Measurements from ENCODE around the gene CNIH3. TPM values are rescaled to one million over a fixed set of nuclear protein-coding genes. Genes with fewer than 3 reads are reported as not detected.

CNIH3 gene
- total and polyA plus RNA-seq, 2 of the 4 experiments (the other 2 are of a cell fraction): 2.0 to 2.9 TPM

DNA sequence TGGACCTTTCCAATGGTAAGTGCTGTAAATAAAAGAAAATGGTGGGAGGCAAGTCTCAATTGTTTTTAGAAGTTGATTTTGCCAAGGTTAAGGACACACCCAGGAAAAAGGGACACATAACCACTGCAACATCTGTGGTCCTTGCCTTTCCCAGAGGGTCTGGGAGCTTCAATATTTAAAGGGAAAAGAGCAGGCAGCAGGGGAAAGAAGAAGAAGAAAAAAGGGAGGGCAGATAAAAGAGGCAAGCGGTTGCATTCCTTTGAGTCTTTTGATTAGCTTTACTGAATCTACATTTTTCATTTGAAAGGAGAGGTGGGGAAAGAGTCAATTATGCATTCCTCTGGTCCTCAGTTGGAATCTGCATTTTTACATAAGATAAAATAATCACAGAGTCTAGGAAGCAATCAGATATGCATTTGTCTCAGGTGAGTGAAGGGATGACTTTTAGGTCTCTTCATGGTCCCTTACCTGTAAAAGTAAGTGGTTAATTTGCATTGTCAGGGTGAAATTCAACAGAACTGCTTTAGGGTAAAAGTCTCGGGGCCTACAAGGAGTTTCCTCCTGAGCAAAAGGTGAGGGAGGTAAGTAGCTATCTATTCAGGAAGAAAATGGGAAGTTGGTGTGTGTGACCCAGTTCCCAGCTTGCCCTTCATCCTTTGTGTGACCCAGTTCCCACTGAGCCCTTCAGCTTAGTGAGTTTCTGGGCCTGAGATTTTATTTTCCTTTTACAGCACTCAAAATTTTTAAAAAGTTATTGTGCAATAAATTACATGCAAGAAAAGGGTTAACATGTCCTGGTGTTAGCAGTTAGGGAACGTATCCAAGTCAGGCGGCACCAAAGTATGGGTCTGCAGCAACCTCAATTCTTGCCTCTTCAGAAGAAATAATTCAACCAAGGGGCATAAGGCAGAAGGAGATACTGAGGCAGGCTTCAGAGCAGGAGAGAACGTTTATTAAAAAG, 8.6 kb upstream of the CNIH3 start:
- in situ Hi-C loops (cut with MboI; ENCODE audit: low sequenced_read_pairs) (no loop called here), intact Hi-C loops (cut with micrococcal nuclease) (no loop called here), dilution Hi-C loops (cut with HindIII; ENCODE audit: low sequenced_read_pairs, unreplicated experiment) (no loop called here)
- H3K56ac ChIP-seq (ENCODE audit: extremely low read depth, insufficient read depth, low read length): no peak overlapping the region
- H3K4ac ChIP-seq (ENCODE audit: low read depth, low read length): no peak overlapping the region
- no peak overlapping the region for H4K8ac ChIP-seq (ENCODE audit: low read depth in 2 of 2, low read length in 2 of 2)
- no peak for TF ChIP-seq FOS (IDR thresholded peaks at IDR 0.05; ENCODE audit: low read depth, low read length)
- TF ChIP-seq, protein P1, sequence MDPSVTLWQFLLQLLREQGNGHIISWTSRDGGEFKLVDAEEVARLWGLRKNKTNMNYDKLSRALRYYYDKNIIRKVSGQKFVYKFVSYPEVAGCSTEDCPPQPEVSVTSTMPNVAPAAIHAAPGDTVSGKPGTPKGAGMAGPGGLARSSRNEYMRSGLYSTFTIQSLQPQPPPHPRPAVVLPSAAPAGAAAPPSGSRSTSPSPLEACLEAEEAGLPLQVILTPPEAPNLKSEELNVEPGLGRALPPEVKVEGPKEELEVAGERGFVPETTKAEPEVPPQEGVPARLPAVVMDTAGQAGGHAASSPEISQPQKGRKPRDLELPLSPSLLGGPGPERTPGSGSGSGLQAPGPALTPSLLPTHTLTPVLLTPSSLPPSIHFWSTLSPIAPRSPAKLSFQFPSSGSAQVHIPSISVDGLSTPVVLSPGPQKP (IDR thresholded peaks at IDR 0.05; ENCODE audit: borderline replicate concordance, low read depth, low read length): no peak
- TF ChIP-seq CEBPB (IDR thresholded peaks at IDR 0.05; ENCODE audit: low read depth, low read length): peak; percentile 54
- TF ChIP-seq SMC3 (IDR thresholded peaks at IDR 0.05; ENCODE audit: low read depth, low read length): no peak
- H2BK5ac ChIP-seq (ENCODE audit: low read depth, low read length, poor library complexity, severe bottlenecking): no peak overlapping the region
- H3K9me1 ChIP-seq (ENCODE audit: insufficient read depth, low read length): no peaks in the 10 kb centered on the region
- POLR2A ChIA-PET (ENCODE audit: unreplicated experiment): no interaction called here
- no peak overlapping the region for H3K4me3 ChIP-seq (ENCODE audit: insufficient read depth, low read depth, low read length)
- peaks cover 4% of the 10 kb centered on the region; the same call in 1 of the 2 replicates for H3K4me1 ChIP-seq (ENCODE audit: control insufficient read depth, insufficient read depth, low read length)
- H3K36me3 ChIP-seq (ENCODE audit: control insufficient read depth, insufficient read depth, low read length): no peaks in the 10 kb centered on the region
- DNase-seq: no peak
- H3K9ac ChIP-seq (ENCODE audit: low read depth, low read length): no peak overlapping the region
- no peak overlapping the region for H3K14ac ChIP-seq (replicated peaks; ENCODE audit: low read depth, low read length)
- H3K4me2 ChIP-seq (ENCODE audit: low read depth, low read length): no peak overlapping the region
- H4K91ac ChIP-seq (ENCODE audit: insufficient read depth, low read depth, low read length): no peak overlapping the region
- H2BK20ac ChIP-seq (ENCODE audit: low read depth, low read length): no peak overlapping the region
- no peak overlapping the region for H2AFZ ChIP-seq (replicated peaks; ENCODE audit: low read length, poor library complexity)
- no peak overlapping the region for H2AK9ac ChIP-seq (replicated peaks; ENCODE audit: low read depth, low read length, poor library complexity)
- no peak overlapping the region for H2BK15ac ChIP-seq (ENCODE audit: low read depth, low read length)
- no peak overlapping the region for H3K18ac ChIP-seq (ENCODE audit: low read depth, low read length)
- no peak overlapping the region for H3K27ac ChIP-seq (ENCODE audit: insufficient read depth, low read length)
- H4K5ac ChIP-seq (ENCODE audit: low read depth, low read length): no peak overlapping the region
- ATAC-seq (ENCODE audit: low read depth): no peak
- no TSS peak for BruUV-seq (replicated peaks)
- H3K79me1 ChIP-seq (ENCODE audit: low read depth in 1 of 2, low read length in 2 of 2): no peaks in the 10 kb centered on the region
- WGBS, 2 experiments (ENCODE audit: extremely low coverage in 2 of 2, insufficient read length in 1 of 2): no CpG with 5 or more reads among the region's 5 CpGs
- H2AK5ac ChIP-seq (ENCODE audit: low read depth, low read length): no peak overlapping the region
- peaks cover 6% of the 10 kb centered on the region; the same call in 1 of the 2 replicates for H3K9me3 ChIP-seq (ENCODE audit: control insufficient read depth, insufficient read depth, low read length)
- CTCF ChIA-PET: interaction anchor here (1.1 kb wide), 1 partner anchor 12 kb away, joined by 3 read pairs; no protein-coding TSS in a partner anchor
- no peaks in the 10 kb centered on the region for H3K27me3 ChIP-seq (ENCODE audit: control insufficient read depth, insufficient read depth, low read length)
- H4K20me1 ChIP-seq (ENCODE audit: insufficient read depth, low read length): no peaks in the 10 kb centered on the region
- no peak overlapping the region for H3K23ac ChIP-seq (ENCODE audit: low read depth, low read length)
- H2BK120ac ChIP-seq (ENCODE audit: low read depth, low read length): no peak overlapping the region

Measured in IMR-90 (cell line).